HEK293 (cell line): ENCODE data around the gene ADCY4.
A peak's percentile ranks its signal among the peaks of the same experiment; 100 is the strongest.

ENCODE experiments used
- CTCF ChIA-PET: fragments of 350-600 bp; formaldehyde crosslinking; extraction: SDS; loops from one replicate; lab custom pipeline; 2021; ENCODE audit warnings: antibody characterized with exemption; lab: Yijun Ruan, JAX
- POLR2A ChIA-PET: fragments of 300-600 bp; formaldehyde crosslinking; extraction: SDS; loops from one replicate; lab custom pipeline; 2020; ENCODE audit warnings: antibody characterized with exemption, inconsistent platforms; lab: Yijun Ruan, JAX
- H3K27ac ChIP-seq: fragments of 200-500 bp; sonication (Bioruptor generic); 2 replicates; pipeline ENCODE4 v1.5.1; 2014; ENCODE audit warnings: low read depth, low read length, control low read depth, inconsistent platforms; ENCODE audit errors: extremely low read depth
- H3K36me3 ChIP-seq, 2 experiments: fragments of 200-500 bp in 1 of 2; sonication (Bioruptor generic) in 1 of 2; 1 replicate in 1 of 2; 2 replicates in 1 of 2; pipeline ENCODE4 v1.5.1; 2014 to 2017; ENCODE audit warnings: inconsistent platforms in 2 of 2, low read length in 2 of 2; ENCODE audit not compliant: control insufficient read depth in 2 of 2, insufficient read depth in 1 of 2
- H3K4me1 ChIP-seq: fragments of 200-500 bp; sonication (Bioruptor generic); 2 replicates; pipeline ENCODE4 v1.5.1; 2014; ENCODE audit warnings: mild to moderate bottlenecking, low read length, inconsistent platforms; ENCODE audit not compliant: control insufficient read depth, insufficient read depth
- H3K4me3 ChIP-seq: 2 replicates; pipeline ENCODE4 v1.5.1; 2011; ENCODE audit warnings: low read depth, mild to moderate bottlenecking, control low read depth, low read length, moderate library complexity
- H3K9me3 ChIP-seq: fragments of 200-500 bp; sonication (Bioruptor generic); 2 replicates; pipeline ENCODE4 v1.5.1; 2014; ENCODE audit warnings: low read depth, low read length, inconsistent platforms; ENCODE audit not compliant: control insufficient read depth, insufficient read depth
- PATZ1 ChIP-seq: fragments of 450-650 bp; formaldehyde crosslinking; IDR thresholded peaks from 2 replicates; pipeline ENCODE4 v1.5.1; 2016; ENCODE audit warnings: missing biosample characterization, missing genetic modification characterization
- PRDM10 ChIP-seq: fragments of 450-650 bp; formaldehyde crosslinking; IDR thresholded peaks from 2 replicates; pipeline ENCODE4 v1.5.1; 2016; ENCODE audit warnings: missing biosample characterization, missing genetic modification characterization
- SCRT1 ChIP-seq: fragments of 450-650 bp; formaldehyde crosslinking; IDR thresholded peaks from 2 replicates; pipeline ENCODE4 v1.5.1; 2016; ENCODE audit warnings: missing biosample characterization, missing genetic modification characterization, borderline replicate concordance
- SCRT2 ChIP-seq: fragments of 450-650 bp; formaldehyde crosslinking; IDR thresholded peaks from 2 replicates; pipeline ENCODE4 v1.5.1; 2016; ENCODE audit warnings: missing biosample characterization, missing genetic modification characterization
- ZFP41 ChIP-seq: fragments of 450-650 bp; formaldehyde crosslinking; IDR thresholded peaks from 2 replicates; pipeline ENCODE4 v1.5.1; 2016; ENCODE audit warnings: missing biosample characterization, missing genetic modification characterization, borderline replicate concordance
- ZNF10 ChIP-seq: fragments of 450-650 bp; formaldehyde crosslinking; IDR thresholded peaks from 2 replicates; pipeline ENCODE4 v1.5.1; 2017; ENCODE audit warnings: missing biosample characterization, missing genetic modification characterization
- ZNF16 ChIP-seq: fragments of 450-650 bp; formaldehyde crosslinking; IDR thresholded peaks from 2 replicates; pipeline ENCODE4 v1.5.1; 2016; ENCODE audit warnings: low read depth, missing biosample characterization, missing genetic modification characterization
- ZNF266 ChIP-seq: fragments of 450-650 bp; formaldehyde crosslinking; IDR thresholded peaks from 2 replicates; pipeline ENCODE4 v1.5.1; 2016; ENCODE audit warnings: missing biosample characterization, missing genetic modification characterization, low read depth
- ZNF274 ChIP-seq, 2 experiments: fragments of 200-500 bp in 1 of 2; fragments of 450-650 bp in 1 of 2; sonication (Bioruptor generic) in 1 of 2; formaldehyde crosslinking in 1 of 2; IDR thresholded peaks; 2 replicates each; pipeline versions ENCODE4 v1.5.1 to v1.6.1; 2014 to 2016; ENCODE audit warnings: borderline replicate concordance in 1 of 2, inconsistent platforms in 1 of 2, low read length in 1 of 2, missing biosample characterization in 1 of 2, missing genetic modification characterization in 1 of 2
- ZNF394 ChIP-seq: fragments of 450-650 bp; formaldehyde crosslinking; IDR thresholded peaks from 2 replicates; pipeline ENCODE4 v1.5.1; 2016; ENCODE audit warnings: missing biosample characterization, missing genetic modification characterization, mild to moderate bottlenecking, moderate library complexity, borderline replicate concordance
- ZNF416 ChIP-seq: fragments of 450-650 bp; formaldehyde crosslinking; IDR thresholded peaks from 2 replicates; pipeline ENCODE4 v1.5.1; 2016; ENCODE audit warnings: missing biosample characterization, missing genetic modification characterization
- ZNF544 ChIP-seq: fragments of 450-650 bp; formaldehyde crosslinking; IDR thresholded peaks from 2 replicates; pipeline ENCODE4 v1.5.0; 2017; ENCODE audit warnings: missing biosample characterization, missing genetic modification characterization
- ZNF580 ChIP-seq: fragments of 450-650 bp; formaldehyde crosslinking; IDR thresholded peaks from 2 replicates; pipeline ENCODE4 v1.5.1; 2016; ENCODE audit warnings: missing biosample characterization, missing genetic modification characterization
- ZNF596 ChIP-seq: fragments of 450-650 bp; IDR thresholded peaks from 2 replicates; pipeline ENCODE4 v1.5.0; 2018; ENCODE audit warnings: missing biosample characterization, mild to moderate bottlenecking, missing genetic modification characterization, moderate library complexity
- ZNF658 ChIP-seq: fragments of 450-650 bp; formaldehyde crosslinking; IDR thresholded peaks from 2 replicates; pipeline ENCODE4; 2016; ENCODE audit warnings: missing biosample characterization, missing genetic modification characterization
- ZXDB ChIP-seq: fragments of 450-650 bp; formaldehyde crosslinking; IDR thresholded peaks from 2 replicates; pipeline ENCODE4 v1.5.1; 2016; ENCODE audit warnings: missing biosample characterization, missing genetic modification characterization
- TF ChIP-seq, protein P1 (sequence below): fragments of 450-650 bp; formaldehyde crosslinking; IDR thresholded peaks from 2 replicates; pipeline ENCODE4 v1.5.1; 2017; ENCODE audit warnings: missing biosample characterization, missing genetic modification characterization

Gene ADCY4

GRCh38 chr14:24272467-24272866, 62.4 kb downstream of the ADCY4 start:
- Histone ChIP-seq H3K9me3 (no peaks in the 10 kb centered on the region), H3K4me3 (no peak overlapping the region), H3K36me3 (peaks cover 0 to 18% of the 10 kb centered on the region in 2 experiments; a peak in 1 of 3 replicates), H3K4me1 (peaks cover 3% of the 10 kb centered on the region; the same call in 1 of the 2 replicates), H3K27ac (no peak overlapping the region)
- TF ChIP-seq PATZ1: no peak
- no peak for TF ChIP-seq ZNF658
- no peak for TF ChIP-seq ZNF274 (IDR thresholded peaks at IDR 0.05; ENCODE audit: low read length)
- no peak for TF ChIP-seq ZNF274 (tag by site-specific recombination; IDR thresholded peaks at IDR 0.05; ENCODE audit: borderline replicate concordance)
- ChIA-PET CTCF (interaction anchor here (0.6 to 3.0 kb wide), 8 partner anchors 8 to 61 kb away, joined by 3 to 15 read pairs (median 4); partner anchors contain the start of gene TINF2), POLR2A (interaction anchor here (1.2 to 2.4 kb wide), 3 partner anchors 9 to 25 kb away, joined by 3 to 14 read pairs (median 12); no protein-coding TSS in a partner anchor)

GRCh38 chr14:24271834-24272263, 63.0 kb downstream of the ADCY4 start:
- POLR2A ChIA-PET: interaction anchor here (0.5 to 2.9 kb wide), 27 partner anchors 9 to 219 kb away, joined by 3 to 47 read pairs (median 6); partner anchors contain the start of genes CHMP4A, CIDEB, DCAF11 and DHRS1
- peaks cover 3% of the 10 kb centered on the region; the same call in 1 of the 2 replicates for H3K4me1 ChIP-seq
- peak overlapping the region; percentile 92 for H3K4me3 ChIP-seq
- H3K27ac ChIP-seq: peak overlapping the region; percentile 94; the same call in 1 of the 2 replicates
- CTCF ChIA-PET: interaction anchor here (0.6 to 3.0 kb wide), 9 partner anchors 9 to 120 kb away, joined by 3 to 15 read pairs (median 4); partner anchors contain the start of gene TINF2
- no peaks in the 10 kb centered on the region for H3K9me3 ChIP-seq
- TF ChIP-seq SCRT1: 0 out of 2 replicates have a peak, but pooled peaks have one; percentile 2
- TF ChIP-seq, protein P1, sequence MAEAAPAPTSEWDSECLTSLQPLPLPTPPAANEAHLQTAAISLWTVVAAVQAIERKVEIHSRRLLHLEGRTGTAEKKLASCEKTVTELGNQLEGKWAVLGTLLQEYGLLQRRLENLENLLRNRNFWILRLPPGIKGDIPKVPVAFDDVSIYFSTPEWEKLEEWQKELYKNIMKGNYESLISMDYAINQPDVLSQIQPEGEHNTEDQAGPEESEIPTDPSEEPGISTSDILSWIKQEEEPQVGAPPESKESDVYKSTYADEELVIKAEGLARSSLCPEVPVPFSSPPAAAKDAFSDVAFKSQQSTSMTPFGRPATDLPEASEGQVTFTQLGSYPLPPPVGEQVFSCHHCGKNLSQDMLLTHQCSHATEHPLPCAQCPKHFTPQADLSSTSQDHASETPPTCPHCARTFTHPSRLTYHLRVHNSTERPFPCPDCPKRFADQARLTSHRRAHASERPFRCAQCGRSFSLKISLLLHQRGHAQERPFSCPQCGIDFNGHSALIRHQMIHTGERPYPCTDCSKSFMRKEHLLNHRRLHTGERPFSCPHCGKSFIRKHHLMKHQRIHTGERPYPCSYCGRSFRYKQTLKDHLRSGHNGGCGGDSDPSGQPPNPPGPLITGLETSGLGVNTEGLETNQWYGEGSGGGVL (tag by site-specific recombination): no peak
- TF ChIP-seq PRDM10: peak; percentile 97
- peak; percentile 8; the same call in 1 of the 2 replicates for TF ChIP-seq SCRT2 (tag by site-specific recombination)
- TF ChIP-seq ZNF10: 0 out of 2 replicates have a peak, but pooled peaks have one; percentile 53
- no peak for TF ChIP-seq ZNF596
- H3K36me3 ChIP-seq: peaks cover 0 to 24% of the 10 kb centered on the region in 2 experiments; a peak in 1 of 3 replicates

DNA sequence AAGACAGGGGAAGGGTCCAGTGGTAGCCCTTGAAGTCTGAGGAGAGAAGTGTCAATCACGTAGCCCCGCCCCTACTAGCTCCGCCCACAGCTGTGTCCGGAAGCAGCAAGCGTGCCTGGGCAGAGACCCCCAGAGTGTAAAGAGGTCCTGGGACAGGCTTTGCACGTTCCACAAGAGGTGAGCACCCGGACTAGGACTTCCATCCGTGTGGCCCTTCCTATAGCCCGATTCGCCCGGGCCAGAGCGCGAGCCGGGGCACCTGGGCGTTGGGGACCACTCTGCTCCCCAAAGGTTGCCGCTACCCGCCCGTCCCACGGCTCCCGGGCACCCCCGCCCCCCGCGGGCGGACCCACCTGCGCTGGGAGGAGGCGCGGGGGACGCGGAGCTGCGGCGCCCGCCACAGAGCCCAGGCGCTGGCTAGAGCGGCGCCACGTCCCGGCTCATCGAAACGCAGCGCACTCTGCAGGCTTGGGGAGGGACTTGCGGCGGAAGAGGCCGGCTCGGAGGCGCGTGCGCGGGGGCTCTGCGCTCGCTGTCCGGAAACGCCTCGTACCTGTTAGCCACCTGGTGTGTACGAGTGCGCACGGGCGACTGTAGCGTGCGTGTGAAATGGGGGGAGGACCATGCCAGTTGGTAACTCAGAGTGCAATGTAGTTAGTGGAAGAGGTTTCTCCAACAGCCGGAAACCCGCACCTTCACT, 63.6 kb downstream of the ADCY4 start, which contains the start of gene RABGGTA:
RABGGTA (minus strand) TSS at position 464 of the 700 bp plus-strand sequence. CDS start 482 bp downstream, outside the sequence.
- peak within 1 kb of the TSS; percentile 92 for H3K4me3 ChIP-seq
- POLR2A ChIA-PET: interaction anchor here (0.5 to 2.9 kb wide), 36 partner anchors 9 to 219 kb away, joined by 3 to 47 read pairs (median 5); partner anchors contain the start of genes CHMP4A, CIDEB, DCAF11 and DHRS1
- H3K36me3 ChIP-seq: peaks cover 0 to 30% of the 10 kb centered on the region in 2 experiments; a peak in 1 of 3 replicates
- H3K4me1 ChIP-seq: peaks cover 3% of the 10 kb centered on the region; the same call in 1 of the 2 replicates
- no peaks in the 10 kb centered on the region for H3K9me3 ChIP-seq
- CTCF ChIA-PET: interaction anchor here (0.6 to 3.0 kb wide), 16 partner anchors 11 to 166 kb away, joined by 3 to 17 read pairs (median 4); partner anchors contain the start of genes CIDEB, LTB4R2, MDP1 and TINF2
- peak within 1 kb of the TSS; percentile 94 for H3K27ac ChIP-seq
- TF ChIP-seq ZNF580: no peak
- TF ChIP-seq ZNF394 (tag by site-specific recombination): 0 out of 2 replicates have a peak, but pooled peaks have one; percentile 49
- TF ChIP-seq ZNF544 (tag by site-specific recombination): no peak
- TF ChIP-seq ZNF266 (tag by site-specific recombination): no peak
- peak; percentile 65 for TF ChIP-seq ZXDB (tag by site-specific recombination)
- no peak for TF ChIP-seq ZNF416 (tag by site-specific recombination)
- no peak for TF ChIP-seq ZFP41
- no peak for TF ChIP-seq ZNF16 (tag by site-specific recombination)
